H1 (cell line): Measurements from ENCODE around the gene NEU4. TPM values are rescaled to one million over a fixed set of nuclear protein-coding genes. Genes with fewer than 3 reads are reported as not detected.

ENCODE experiments used
- polyA plus RNA-seq, 7 experiments: library from polyadenylated mRNA; depleted of rRNA in 3 of 7; stranded (reverse) in 5 of 7; unstranded in 2 of 7; fragments of >200 nt in 5 of 7; fragments of 200-250 nt in 2 of 7; gene quantifications; 1 replicate in 5 of 7; 2 replicates in 1 of 7; 4 replicates in 1 of 7; pipeline versions ENCODE4 v1.2.1 to v1.2.3, GENCODE V29; 2011 to 2013; ENCODE audit warnings: missing spikeins in 2 of 7, mixed read lengths in 2 of 7
- total RNA-seq: library from RNA; stranded (reverse); fragmentation: NEBNext Ultra II Directional; extraction: Animal tissue kit (Norgen Biotek cat#: 25700); gene quantifications from 2 replicates; pipeline ENCODE4 v1.2.1, GENCODE V29; 2021

NEU4 gene
- total and polyA plus RNA-seq, 2 of the 8 experiments (the other 6 are each of a cell fraction or from before 2014, with no cell fraction given): 0.32 to 0.50 TPM

Other genes with a start within 250 kb of the NEU4 start
- gene THAP4, start 172.0 kb upstream of the NEU4 start, total RNA-seq: 78.9 and 82.8 TPM in 2 replicates
- 83.6 and 108 TPM in 2 replicates for gene THAP4, start 172.0 kb upstream of the NEU4 start, polyA plus RNA-seq (2011; rRNA removed)
- 93.7 and 103 TPM in 2 replicates for gene ATG4B, start 171.5 kb upstream of the NEU4 start, total RNA-seq
- 155 and 189 TPM in 2 replicates for gene ATG4B, start 171.5 kb upstream of the NEU4 start, polyA plus RNA-seq (2011; rRNA removed)
- gene DTYMK, start 122.4 kb upstream of the NEU4 start, total RNA-seq: 69.9 and 70.5 TPM in 2 replicates
- gene DTYMK, start 122.4 kb upstream of the NEU4 start, polyA plus RNA-seq (2011; rRNA removed): 58.3 and 82.3 TPM in 2 replicates
- 47.4 and 49.7 TPM in 2 replicates for gene ING5, start 107.2 kb upstream of the NEU4 start, total RNA-seq
- 41.5 and 42.5 TPM in 2 replicates for gene ING5, start 107.2 kb upstream of the NEU4 start, polyA plus RNA-seq (2011; rRNA removed)
- gene D2HGDH, start 74.6 kb upstream of the NEU4 start, total RNA-seq: 8.1 and 8.3 TPM in 2 replicates
- 3.4 and 9.8 TPM in 2 replicates for gene D2HGDH, start 74.6 kb upstream of the NEU4 start, polyA plus RNA-seq (2011; rRNA removed)
- not detected in 2 replicates for gene GAL3ST2, start 32.4 kb upstream of the NEU4 start, total RNA-seq
- gene GAL3ST2, start 32.4 kb upstream of the NEU4 start, polyA plus RNA-seq (2011; rRNA removed): 0.14 TPM in 1 of 2 replicates, not detected in the other
- gene PDCD1, start 49.7 kb downstream of the NEU4 start, total RNA-seq: 0.48 and 0.73 TPM in 2 replicates
- 1.1 and 1.5 TPM in 2 replicates for gene PDCD1, start 49.7 kb downstream of the NEU4 start, polyA plus RNA-seq (2011; rRNA removed)
- gene RTP5, start 60.5 kb downstream of the NEU4 start, total RNA-seq: not detected in 2 replicates
- gene RTP5, start 60.5 kb downstream of the NEU4 start, polyA plus RNA-seq (2011; rRNA removed): 0.03 TPM in 1 of 2 replicates, not detected in the other